IPS-18c (cell line): Measurements from ENCODE around the gene PCSK7.

ENCODE experiments used
- H3K4me3 ChIP-seq: 2 replicates; pipeline ENCODE4 v1.7.0; 2013; ENCODE audit warnings: low read depth, mild to moderate bottlenecking, low read length, moderate library complexity; ENCODE audit not compliant: insufficient read depth
- H3K9me3 ChIP-seq: one replicate; pipeline ENCODE4 v1.6.1; 2013; ENCODE audit warnings: mild to moderate bottlenecking, low read length, moderate library complexity; ENCODE audit not compliant: control insufficient read depth, insufficient read depth

The PCSK7 gene

DNA sequence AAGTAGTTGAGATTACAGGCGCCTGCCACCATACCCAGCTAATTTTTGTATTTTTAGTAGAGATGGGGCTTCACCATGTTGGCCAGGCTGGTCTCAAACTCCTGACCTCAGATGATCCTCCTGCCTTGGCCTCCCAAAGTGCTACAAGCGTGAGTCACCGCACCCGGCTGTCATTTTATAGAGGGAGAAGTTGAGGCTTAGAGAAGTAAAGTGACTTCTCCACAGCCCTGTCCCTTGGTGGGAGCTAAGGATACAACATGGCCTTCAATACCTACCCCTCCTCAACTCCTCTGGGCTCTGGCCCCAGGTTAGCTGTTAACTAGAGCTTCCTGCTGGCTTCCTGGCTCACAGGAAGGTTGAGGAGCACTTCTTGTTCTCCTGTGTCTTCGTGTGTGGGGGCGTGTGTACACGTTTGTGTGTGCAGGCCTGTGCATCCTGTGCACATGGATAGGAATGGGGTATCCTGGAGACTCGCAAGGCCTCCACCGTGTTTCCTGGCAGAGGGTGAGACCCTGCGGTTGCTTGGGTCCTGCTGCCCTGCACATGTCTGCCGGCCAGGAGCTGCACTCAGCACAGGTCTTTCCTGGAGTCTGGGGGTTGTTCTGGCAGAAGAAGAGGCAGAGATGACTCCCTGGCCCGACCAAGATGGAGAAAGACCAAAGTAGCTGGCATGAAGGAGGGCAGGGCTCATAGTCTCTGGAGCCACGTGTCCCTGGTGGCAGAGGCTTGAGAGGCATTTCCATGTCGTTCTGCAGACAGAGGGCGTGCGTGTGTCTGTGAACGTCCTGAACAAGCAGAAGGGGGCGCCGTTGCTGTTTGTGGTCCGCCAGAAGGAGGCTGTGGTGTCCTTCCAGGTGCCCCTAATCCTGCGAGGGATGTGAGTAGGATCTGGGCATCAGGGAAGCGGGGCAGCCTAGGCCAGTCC, 51.0 kb downstream of the PCSK7 start:
- no peaks in the 10 kb centered on the region for H3K9me3 ChIP-seq
- H3K4me3 ChIP-seq: no peak overlapping the region

DNA sequence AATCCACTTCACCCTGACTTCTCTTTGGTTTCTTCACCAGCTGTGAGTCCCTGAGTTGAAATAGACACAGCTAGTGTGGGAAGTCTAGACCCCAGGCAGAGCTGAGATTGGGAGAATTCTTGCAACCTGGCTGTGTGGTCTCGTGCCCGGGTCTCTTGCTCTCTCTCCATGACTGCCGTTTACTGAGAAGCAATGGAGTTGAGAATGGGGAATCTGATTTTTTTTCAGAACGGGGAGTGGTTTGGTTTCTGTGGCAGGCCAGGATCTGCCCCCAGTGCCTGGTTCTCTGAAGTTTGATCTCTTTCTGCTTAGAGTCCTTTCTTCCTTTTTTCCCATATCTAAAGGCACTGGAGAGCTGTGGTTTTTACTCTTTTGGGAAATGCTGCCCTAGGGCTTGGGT, 51.9 kb downstream of the PCSK7 start:
- Histone ChIP-seq H3K9me3 (no peaks in the 10 kb centered on the region), H3K4me3 (no peak overlapping the region)

DNA sequence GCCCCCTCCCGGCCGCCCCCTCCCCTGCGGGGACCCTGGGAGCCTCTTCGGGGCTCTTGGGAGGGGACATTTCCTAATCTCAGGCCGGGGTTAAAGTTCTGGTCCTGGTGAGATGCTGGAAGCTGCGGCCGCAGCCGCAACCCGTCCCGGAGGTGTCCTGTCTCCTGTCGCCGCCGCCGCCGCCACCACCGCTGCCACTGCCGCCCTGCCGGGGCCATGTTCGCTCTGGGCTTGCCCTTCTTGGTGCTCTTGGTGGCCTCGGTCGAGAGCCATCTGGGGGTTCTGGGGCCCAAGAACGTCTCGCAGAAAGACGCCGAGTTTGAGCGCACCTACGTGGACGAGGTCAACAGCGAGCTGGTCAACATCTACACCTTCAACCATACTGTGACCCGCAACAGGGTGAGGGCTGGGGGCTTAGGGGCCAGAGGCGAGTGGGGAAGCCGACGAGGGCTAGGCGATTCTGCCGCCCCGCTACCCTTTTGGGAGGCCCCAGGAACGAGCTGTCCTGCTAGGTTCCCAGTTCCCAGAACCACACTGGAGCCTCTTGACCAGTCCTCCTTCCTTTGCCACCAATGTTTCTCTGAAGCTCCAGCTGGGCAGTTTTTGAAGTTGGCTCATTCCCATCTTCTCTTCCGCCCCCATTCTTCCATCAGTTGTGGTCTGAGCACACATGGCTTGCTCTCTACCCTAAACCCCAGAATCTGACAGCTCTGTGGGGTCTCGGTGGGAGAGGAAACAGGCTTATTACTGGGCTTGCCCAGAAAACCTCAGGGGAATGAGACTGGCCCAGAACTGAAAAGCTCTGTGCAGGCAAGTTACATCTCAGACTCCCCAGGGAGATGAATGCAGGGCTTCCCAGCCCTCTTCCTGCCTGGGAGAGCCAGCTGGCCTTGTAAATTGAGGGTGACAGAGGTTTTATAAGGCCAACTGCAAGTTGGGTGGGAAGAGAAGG, 52.5 kb downstream of the PCSK7 start:
- peak overlapping the region; percentile 77 for H3K4me3 ChIP-seq
- H3K9me3 ChIP-seq: no peaks in the 10 kb centered on the region

DNA sequence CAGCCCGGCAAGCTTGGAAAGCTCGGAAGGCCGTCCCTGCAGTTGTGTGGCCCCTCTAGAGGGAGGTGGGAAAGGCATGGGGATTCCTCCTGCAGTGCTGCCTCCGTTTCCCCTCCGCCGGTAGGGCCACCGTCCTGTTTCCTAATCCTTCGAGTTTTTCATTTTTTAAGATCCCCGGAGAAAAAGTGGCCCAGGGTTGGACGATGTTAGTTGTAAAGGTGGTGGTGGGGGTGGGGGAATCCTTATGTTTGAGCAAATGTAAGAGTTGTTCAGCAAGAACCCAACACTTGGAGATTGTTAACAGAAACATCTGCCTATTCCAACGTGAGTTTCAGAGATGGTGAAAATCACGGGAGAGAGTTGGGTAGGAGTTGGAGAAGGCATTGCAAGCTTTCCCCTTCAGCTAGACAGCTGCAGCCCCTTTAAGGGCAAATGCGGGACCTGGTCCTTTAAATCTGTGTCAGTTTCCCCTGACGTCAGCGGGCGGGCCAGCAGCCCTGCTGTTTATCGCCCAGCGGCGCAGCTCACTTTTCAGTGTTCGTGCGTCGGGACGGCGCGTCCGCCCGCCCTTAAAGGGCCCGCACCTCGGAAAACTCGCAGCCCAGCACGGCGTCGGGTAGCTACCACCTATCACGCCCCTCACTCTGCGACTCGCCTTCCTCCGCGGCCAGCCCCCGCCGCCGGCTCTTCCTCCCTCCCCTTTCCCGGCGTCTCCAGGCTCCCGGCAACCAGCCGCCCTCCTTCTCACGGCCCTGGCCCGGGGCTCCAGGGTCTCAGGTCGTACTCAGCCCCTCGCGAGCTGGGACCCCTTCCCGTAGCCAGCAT, 53.5 kb downstream of the PCSK7 start, which contains the start of gene SIDT2:
TSS of gene SIDT2 (plus strand) at position 534 of the 825 bp plus-strand sequence. CDS start 521 bp downstream, outside the sequence.
- peak within 1 kb of the TSS; percentile 77 for H3K4me3 ChIP-seq
- no peaks in the 10 kb centered on the region for H3K9me3 ChIP-seq

DNA sequence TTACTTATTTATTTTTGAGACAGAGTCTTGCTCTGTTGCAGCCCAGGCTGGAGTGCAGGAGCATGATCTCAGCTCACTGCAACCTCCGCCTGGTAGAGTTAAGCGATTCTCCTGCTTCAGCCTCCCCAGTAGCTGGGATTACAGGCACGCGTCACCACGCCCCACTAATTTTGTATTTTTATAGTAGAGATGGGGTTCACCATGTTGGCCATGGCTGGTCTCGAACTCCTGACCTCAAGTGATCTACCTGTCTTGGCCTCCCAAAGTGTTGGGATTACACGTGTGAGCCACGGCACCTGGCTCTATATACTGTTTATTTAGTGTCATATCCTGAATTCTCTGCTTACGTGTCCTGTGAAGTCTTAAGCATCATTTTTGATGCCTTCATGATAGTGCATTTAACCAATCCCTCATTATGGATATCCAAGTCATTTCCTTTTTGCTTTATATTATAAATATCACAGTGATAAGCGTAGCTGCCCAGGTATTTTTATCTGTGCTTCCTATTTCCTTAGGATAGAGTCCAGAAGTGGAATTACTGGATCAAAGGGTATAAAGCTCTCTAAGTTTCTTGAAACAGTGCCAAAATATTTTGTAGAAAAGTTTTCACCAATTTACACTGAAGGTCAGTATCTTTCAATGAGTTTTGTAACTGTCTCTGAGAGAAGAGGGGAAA, 54.2 kb downstream of the PCSK7 start:
- Histone ChIP-seq H3K9me3 (no peaks in the 10 kb centered on the region), H3K4me3 (peak overlapping the region; percentile 40; the same call in 1 of the 2 replicates)

DNA sequence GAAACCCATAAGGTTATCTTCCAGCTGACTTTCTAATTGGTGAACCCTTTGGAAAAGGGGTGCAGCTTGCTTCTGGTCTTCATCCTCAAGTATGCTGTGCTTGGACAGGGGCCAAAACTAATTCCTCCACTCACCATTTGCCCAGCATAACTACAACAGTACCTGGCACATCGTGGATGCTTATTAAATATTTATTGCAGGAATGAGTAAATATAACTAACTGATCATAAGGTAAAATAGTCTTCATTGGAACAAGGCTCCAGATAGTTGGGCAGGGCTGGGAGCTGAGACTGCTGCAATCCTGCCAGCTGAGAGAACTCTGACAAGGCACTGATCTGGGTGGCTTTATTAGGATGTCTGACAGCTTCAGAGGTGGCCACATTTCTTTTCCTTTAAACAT, 55.7 kb downstream of the PCSK7 start:
- no peak overlapping the region for H3K4me3 ChIP-seq
- H3K9me3 ChIP-seq: no peaks in the 10 kb centered on the region

DNA sequence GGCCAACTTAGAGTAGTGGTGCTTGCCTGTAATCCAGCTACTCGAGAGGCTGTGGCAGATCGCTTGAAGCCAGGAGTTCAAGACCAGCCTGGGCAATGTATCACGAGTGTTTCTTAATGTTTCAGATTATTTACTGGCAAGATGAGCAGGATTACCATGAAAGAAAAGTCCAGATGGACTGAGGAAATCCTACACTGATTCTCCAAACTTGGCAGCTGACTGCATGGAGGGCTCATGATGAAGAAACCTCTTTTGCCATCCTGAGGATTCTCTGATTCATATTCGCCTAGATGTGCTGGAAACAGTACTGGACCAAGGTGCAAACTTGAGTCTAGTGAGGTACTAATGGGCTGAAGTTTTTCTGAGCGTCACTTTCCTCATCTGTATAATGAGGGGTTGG, 56.1 kb downstream of the PCSK7 start:
- H3K9me3 ChIP-seq: no peaks in the 10 kb centered on the region

DNA sequence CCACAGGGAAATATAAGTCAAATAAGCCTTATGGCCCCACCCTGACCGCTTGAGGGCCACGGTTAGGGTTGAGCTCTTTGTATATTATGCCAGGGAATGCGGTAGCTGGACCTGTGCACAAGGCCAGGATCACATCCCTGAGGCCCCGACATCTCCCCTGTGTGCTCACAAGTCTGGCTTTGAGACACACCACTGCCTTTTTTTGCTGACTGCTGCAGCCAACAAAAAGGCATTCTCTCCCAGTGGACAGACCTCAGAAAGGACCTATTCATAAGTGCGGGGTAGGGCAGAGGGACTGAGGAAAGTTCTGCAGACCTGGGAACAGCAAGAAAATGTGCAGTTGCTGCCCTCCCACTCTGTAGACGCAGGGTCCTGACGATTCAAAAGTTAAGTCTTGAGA, 56.8 kb downstream of the PCSK7 start:
- no peaks in the 10 kb centered on the region for H3K9me3 ChIP-seq
- H3K4me3 ChIP-seq: no peak overlapping the region

More for the DNA sequence above, 56.1 kb downstream of the PCSK7 start:
- H3K4me3 ChIP-seq: no peak overlapping the region

DNA sequence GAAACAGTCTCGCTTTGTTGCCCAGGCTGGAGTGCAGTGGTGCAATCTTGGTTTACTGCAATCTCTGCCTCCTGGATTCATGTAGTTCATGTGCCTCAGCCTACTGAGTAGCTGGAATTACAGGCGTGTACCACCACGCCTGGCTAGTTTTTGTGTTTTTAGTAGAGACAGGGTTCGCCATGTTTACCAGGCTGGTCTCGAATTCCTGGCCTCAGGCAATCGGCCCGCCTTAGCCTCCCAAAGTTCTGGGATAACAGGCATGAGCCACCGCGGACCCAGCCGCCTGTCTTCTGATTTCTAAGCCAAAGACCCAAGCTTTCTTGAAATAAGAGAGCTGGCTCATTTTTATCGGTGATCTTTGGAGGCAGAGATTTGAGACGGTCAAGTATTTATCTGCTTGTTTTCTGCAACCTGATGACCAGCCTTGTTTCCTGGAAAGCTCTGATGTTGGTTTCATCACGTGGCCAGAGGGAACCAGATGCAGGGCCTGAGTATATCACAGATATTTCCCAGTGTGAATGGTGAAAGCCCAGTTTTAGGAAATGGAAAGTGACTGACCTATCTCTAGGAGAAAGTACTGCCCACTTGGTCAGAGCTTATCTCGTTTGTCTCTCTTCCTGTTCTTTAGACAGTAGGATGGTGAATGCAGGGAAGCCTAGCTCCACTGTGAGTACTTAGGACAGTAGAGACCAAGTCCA, 59.0 kb downstream of the PCSK7 start:
- Histone ChIP-seq H3K4me3 (no peak overlapping the region), H3K9me3 (no peaks in the 10 kb centered on the region)

DNA sequence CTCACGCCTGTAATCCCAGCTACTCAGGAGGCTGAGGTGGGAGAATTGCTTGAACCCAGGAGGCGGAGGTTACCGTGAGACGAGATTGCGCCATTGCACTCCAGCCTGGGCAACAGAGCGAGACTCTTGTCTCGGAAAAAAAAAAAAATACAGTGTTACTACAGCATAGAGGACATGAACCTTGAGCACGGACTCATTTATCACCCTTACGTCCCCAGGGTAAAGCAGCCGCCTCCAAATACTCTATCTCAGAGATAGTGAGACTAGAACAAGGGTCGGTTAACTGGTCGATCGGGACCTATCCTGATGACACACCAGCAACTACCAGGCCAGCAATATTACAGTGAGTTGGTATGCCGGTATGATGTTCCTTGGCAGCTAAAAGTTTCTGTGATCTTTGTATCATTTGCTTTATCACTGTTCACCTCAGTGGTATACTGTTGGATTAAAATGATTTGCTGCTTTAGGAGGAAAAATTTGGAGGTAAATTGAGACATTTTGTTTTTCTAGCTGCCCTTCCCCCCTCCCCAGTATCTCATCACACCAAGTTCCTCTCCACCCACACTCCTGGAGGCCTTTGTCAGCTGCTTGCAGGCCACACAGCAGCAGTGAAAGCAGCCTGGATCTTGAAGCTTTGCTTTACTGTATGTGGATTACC, 60.3 kb downstream of the PCSK7 start:
- no peaks in the 10 kb centered on the region for H3K9me3 ChIP-seq
- no peak overlapping the region for H3K4me3 ChIP-seq

DNA sequence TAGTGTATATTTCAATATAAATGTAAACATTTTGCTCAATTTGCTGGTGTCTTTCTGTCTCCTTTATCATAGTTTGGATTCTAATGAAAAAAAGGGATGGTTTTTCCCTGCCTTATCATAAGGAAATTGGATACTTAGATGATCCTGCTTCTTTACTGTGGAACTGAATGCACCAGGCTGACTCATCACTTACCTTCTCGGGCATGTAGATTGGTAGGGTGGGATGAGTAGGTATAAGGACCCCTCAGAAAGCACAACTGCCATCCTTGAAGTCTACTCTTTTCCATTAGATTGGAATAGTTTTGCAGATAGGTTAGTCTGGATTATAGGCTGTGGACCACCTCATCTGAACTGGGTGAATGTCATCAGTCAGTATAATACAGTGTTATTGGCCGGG, 60.9 kb downstream of the PCSK7 start:
- no peaks in the 10 kb centered on the region for H3K9me3 ChIP-seq
- H3K4me3 ChIP-seq: no peak overlapping the region

DNA sequence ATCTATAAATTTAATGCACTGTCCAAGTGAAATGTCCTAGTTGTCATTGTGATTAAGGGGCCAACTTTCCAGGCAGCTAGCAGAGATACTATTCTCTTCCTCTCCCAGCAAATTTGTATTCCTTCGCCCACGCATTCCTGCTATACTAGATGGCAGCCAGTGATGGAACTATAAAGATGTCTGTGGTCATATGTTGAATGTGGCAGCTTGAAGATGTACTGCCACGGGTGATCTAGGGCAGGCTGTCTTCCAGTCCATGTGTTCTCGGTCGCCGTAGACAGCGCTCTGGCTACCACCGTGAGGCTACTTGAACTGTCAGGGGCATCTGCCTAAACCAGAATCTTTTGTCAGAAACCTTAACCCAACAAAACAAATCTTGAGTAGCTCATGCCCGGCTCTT, 61.7 kb downstream of the PCSK7 start:
- Histone ChIP-seq H3K9me3 (no peaks in the 10 kb centered on the region), H3K4me3 (no peak overlapping the region)

DNA sequence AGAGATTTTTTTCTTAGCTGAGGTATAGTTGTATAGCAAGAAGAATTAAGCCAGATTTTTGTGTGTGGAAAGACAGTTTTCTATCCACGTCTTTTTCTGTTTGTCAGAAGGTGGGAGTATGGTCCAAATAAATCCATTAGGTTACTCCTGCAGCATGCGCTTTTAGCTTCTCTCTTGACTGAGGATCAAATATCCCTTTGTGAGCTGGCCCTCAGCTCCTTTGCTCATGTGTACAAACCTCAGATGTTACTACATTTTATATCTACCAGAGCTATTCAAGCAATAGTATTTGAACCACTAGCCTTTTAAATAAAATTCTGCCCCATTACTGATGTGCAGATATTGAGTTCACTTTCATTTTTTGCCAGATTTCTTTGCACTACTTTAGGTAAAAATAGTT, 62.1 kb downstream of the PCSK7 start:
- Histone ChIP-seq H3K4me3 (no peak overlapping the region), H3K9me3 (no peaks in the 10 kb centered on the region)

DNA sequence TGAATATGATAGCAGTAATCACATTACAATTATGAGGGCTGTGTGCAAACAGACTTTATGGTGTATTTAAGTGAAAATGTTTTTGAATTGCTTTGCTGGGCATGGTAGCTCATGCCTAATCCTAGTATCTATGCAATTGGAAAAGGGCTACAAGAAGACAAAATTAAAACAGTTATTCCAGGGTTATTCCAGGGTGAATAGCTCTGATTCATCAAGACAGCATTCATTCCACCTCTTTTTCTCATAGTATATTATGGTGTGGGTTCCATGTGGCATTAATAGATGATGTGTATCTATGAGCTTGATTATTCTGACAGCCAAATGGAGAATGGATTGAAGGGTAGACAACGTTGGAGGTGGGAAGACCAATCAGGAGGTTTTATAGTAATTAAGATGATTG, 65.4 kb downstream of the PCSK7 start:
- Histone ChIP-seq H3K4me3 (no peak overlapping the region), H3K9me3 (peaks cover 2% of the 10 kb centered on the region)

DNA sequence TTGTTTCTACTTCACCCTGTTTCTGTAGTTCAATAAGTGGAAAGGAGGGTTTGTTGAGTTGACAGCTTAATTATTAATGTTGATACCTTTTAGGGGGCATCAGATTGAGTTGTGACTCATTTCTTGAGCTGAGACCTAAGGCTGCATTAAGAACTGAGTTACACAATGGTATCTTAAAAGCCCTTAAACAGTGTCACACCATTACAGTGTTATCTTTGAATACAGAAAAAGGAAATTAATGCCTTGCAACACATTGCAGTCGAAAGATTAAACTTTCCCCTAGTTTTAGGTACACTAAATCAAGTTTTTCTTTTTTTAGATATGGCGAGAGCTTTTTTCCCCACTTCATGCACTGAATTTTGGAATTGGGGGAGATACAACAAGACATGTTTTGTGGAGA, 71.0 kb downstream of the PCSK7 start:
- Histone ChIP-seq H3K4me3 (no peak overlapping the region), H3K9me3 (peaks cover 2% of the 10 kb centered on the region)

DNA sequence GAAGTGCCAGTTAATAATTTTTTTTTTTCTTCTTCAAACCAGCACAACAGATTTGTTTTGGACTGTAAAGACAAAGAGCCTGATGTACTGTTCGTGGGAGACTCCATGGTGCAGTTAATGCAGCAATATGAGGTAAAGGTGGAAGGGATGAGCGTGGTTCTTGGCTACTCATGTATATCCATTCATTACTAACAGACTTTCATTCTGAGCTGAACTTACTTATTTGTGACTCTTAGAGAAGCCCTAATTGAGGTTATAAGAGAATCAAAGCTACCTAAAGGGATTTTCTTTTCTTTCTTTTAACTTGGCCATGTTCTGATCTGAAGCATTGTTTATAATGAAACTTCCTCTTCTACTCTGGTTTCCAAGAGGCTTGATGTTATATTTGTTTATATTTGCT, 72.0 kb downstream of the PCSK7 start:
- peaks cover 2% of the 10 kb centered on the region for H3K9me3 ChIP-seq
- H3K4me3 ChIP-seq: no peak overlapping the region
